H9 (cell line): ENCODE results near the gene SYCN. TPM values are rescaled to one million over a fixed set of nuclear protein-coding genes. Genes with fewer than 3 reads are reported as not detected.

Experiments
- DNase-seq: peaks from one replicate; pipeline ENCODE4 v3.0.0-alpha.2; 2017
- H2AFZ ChIP-seq: one replicate; pipeline ENCODE4 v1.6.1; 2013; ENCODE audit warnings: mild to moderate bottlenecking, low read length, control low read depth, moderate library complexity
- H2AK5ac ChIP-seq: 2 replicates; pipeline ENCODE4 v1.6.1; 2013; ENCODE audit warnings: low read length, control low read depth, mixed read lengths; ENCODE audit not compliant: insufficient read length
- H2BK120ac ChIP-seq: one replicate; pipeline ENCODE4 v1.6.1; 2013; ENCODE audit warnings: low read depth, mild to moderate bottlenecking, low read length, control low read depth, inconsistent platforms; ENCODE audit not compliant: poor library complexity, severe bottlenecking
- H2BK12ac ChIP-seq: 2 replicates; pipeline ENCODE4 v1.6.1; 2013; ENCODE audit warnings: low read length, control low read depth, mixed read lengths, low read depth; ENCODE audit not compliant: insufficient read length
- H2BK15ac ChIP-seq: 2 replicates; pipeline ENCODE4 v1.6.1; 2013; ENCODE audit warnings: low read depth, low read length, control low read depth
- H2BK20ac ChIP-seq: one replicate; pipeline ENCODE4 v1.6.1; 2013; ENCODE audit warnings: low read depth, mild to moderate bottlenecking, low read length, control low read depth, inconsistent platforms; ENCODE audit not compliant: poor library complexity, severe bottlenecking
- H2BK5ac ChIP-seq: 2 replicates; pipeline ENCODE4 v1.6.1; 2013; ENCODE audit warnings: low read length, control low read depth, mixed read lengths; ENCODE audit not compliant: insufficient read length
- H3K14ac ChIP-seq: 2 replicates; pipeline ENCODE4 v1.6.1; 2013; ENCODE audit warnings: low read length, control low read depth; ENCODE audit not compliant: insufficient read depth
- H3K18ac ChIP-seq: 2 replicates; pipeline ENCODE4 v1.6.1; 2013; ENCODE audit warnings: low read depth, mild to moderate bottlenecking, mixed read lengths, low read length, control low read depth; ENCODE audit not compliant: insufficient read length
- H3K23ac ChIP-seq: 2 replicates; pipeline ENCODE4 v1.6.1; 2013; ENCODE audit warnings: low read length, control low read depth, mixed read lengths, low read depth; ENCODE audit not compliant: insufficient read length
- H3K23me2 ChIP-seq: 2 replicates; pipeline ENCODE4 v1.6.1; 2013; ENCODE audit warnings: low read depth, mild to moderate bottlenecking, mixed read lengths, low read length, control low read depth; ENCODE audit not compliant: insufficient read length, poor library complexity, severe bottlenecking
- H3K27ac ChIP-seq: 2 replicates; pipeline ENCODE4 v1.5.1; 2013; ENCODE audit warnings: low read length, control low read depth, mixed read lengths, low read depth; ENCODE audit not compliant: insufficient read length
- H3K27me3 ChIP-seq: 2 replicates; pipeline ENCODE4 v1.6.1; 2013; ENCODE audit warnings: low read length, control low read depth, inconsistent platforms; ENCODE audit not compliant: insufficient read depth
- H3K4ac ChIP-seq: 2 replicates; pipeline ENCODE4 v1.6.1; 2013; ENCODE audit warnings: low read depth, mild to moderate bottlenecking, control low read depth, inconsistent platforms, low read length, moderate library complexity
- H3K4me1 ChIP-seq: 2 replicates; pipeline ENCODE4 v1.6.1; 2013; ENCODE audit warnings: low read length, control low read depth, inconsistent platforms; ENCODE audit not compliant: insufficient read depth
- H3K4me2 ChIP-seq: 2 replicates; pipeline ENCODE4 v1.6.1; 2013; ENCODE audit warnings: low read length, control low read depth, mixed read lengths; ENCODE audit not compliant: insufficient read length, insufficient read depth
- H3K56ac ChIP-seq: 2 replicates; pipeline ENCODE4 v1.6.1; 2013; ENCODE audit warnings: low read depth, mild to moderate bottlenecking, mixed read lengths, low read length, control low read depth; ENCODE audit not compliant: insufficient read length
- H3K79me1 ChIP-seq: 2 replicates; pipeline ENCODE4 v1.6.1; 2013; ENCODE audit warnings: low read depth, mild to moderate bottlenecking, moderate library complexity, low read length, control low read depth, inconsistent platforms; ENCODE audit not compliant: insufficient read depth, poor library complexity, severe bottlenecking
- H3K79me2 ChIP-seq: 2 replicates; pipeline ENCODE4 v1.6.1; 2013; ENCODE audit warnings: low read length, control low read depth, inconsistent platforms; ENCODE audit not compliant: insufficient read depth
- H3K9ac ChIP-seq: 2 replicates; pipeline ENCODE4 v1.6.1; 2013; ENCODE audit warnings: low read length, control low read depth, mixed read lengths; ENCODE audit not compliant: insufficient read length; ENCODE audit errors: extremely low read depth
- H3K9me3 ChIP-seq: one replicate; pipeline ENCODE4 v1.6.1; 2013; ENCODE audit warnings: low read depth, low read length, inconsistent platforms; ENCODE audit not compliant: control insufficient read depth
- H3T11ph ChIP-seq: one replicate; pipeline ENCODE4 v1.6.1; 2013; ENCODE audit warnings: mild to moderate bottlenecking, low read length, control low read depth, inconsistent platforms
- H4K20me1 ChIP-seq: one replicate; pipeline ENCODE4 v1.6.1; 2013; ENCODE audit not compliant: control insufficient read depth, insufficient read length, insufficient read depth
- H4K5ac ChIP-seq: 2 replicates; pipeline ENCODE4 v1.6.1; 2013; ENCODE audit warnings: low read depth, mild to moderate bottlenecking, mixed read lengths, low read length, control low read depth; ENCODE audit not compliant: insufficient read length
- H4K8ac ChIP-seq: replicated peaks from 2 replicates; pipeline ENCODE4 v1.6.1; 2013; ENCODE audit warnings: low read length, control low read depth, mixed read lengths, low read depth; ENCODE audit not compliant: insufficient read length
- H4K91ac ChIP-seq: 2 replicates; pipeline ENCODE4 v1.6.1; 2013; ENCODE audit warnings: low read depth, mild to moderate bottlenecking, moderate library complexity, mixed read lengths, low read length, control low read depth; ENCODE audit not compliant: insufficient read length
- H3K27ac Mint-ChIP-seq, 3 experiments: 2 replicates in 2 of 3; 3 replicates in 1 of 3; pipeline ENCODE4 v1.8.0; 2020 to 2021; ENCODE audit warnings: mixed read lengths in 3 of 3, mild to moderate bottlenecking in 1 of 3, moderate library complexity in 1 of 3
- H3K27me3 Mint-ChIP-seq: 2 replicates; pipeline ENCODE4 v1.8.0; 2021; ENCODE audit warnings: low read depth, mild to moderate bottlenecking, moderate library complexity, mixed read lengths
- H3K36me3 Mint-ChIP-seq, 3 experiments: 2 replicates in 2 of 3; 3 replicates in 1 of 3; pipeline ENCODE4 v1.8.0; 2020 to 2021; ENCODE audit warnings: low read depth in 3 of 3, mixed read lengths in 3 of 3; ENCODE audit not compliant: insufficient read depth in 1 of 3
- H3K4me1 Mint-ChIP-seq, 2 experiments: 2 replicates each; pipeline ENCODE4 v1.8.0; 2020; ENCODE audit warnings: mixed read lengths in 2 of 2
- H3K4me3 Mint-ChIP-seq, 2 experiments: 2 replicates in 1 of 2; 3 replicates in 1 of 2; pipeline ENCODE4 v1.8.0; 2020 to 2021; ENCODE audit warnings: mild to moderate bottlenecking in 2 of 2, mixed read lengths in 2 of 2, moderate library complexity in 1 of 2
- H3K9me3 Mint-ChIP-seq, 2 experiments: 2 replicates in 1 of 2; 3 replicates in 1 of 2; pipeline ENCODE4 v1.8.0; 2020; ENCODE audit warnings: mild to moderate bottlenecking in 2 of 2, mixed read lengths in 2 of 2, moderate library complexity in 1 of 2
- WGBS: extraction: QIAGEN DNeasy Blood & Tissue Kit; methylation state at CpG from one replicate; pipeline ENCODE4 v1.1.7; 2013; ENCODE audit warnings: missing lambda C conversion rate, low lambda C conversion rate, mixed read lengths; ENCODE audit not compliant: insufficient read length; ENCODE audit errors: extremely low coverage; 5-methylcytosine and 5-hydroxymethylcytosine counted together
- total RNA-seq: library from RNA; stranded (reverse); gene quantifications from 2 replicates; pipeline ENCODE4 v1.2.1, GENCODE V29; 2021
- TF ChIP-seq, protein P1 (sequence below): fragments of 200-600 bp; sonication (generic); conservative IDR thresholded peaks from 3 replicates; pipeline ENCODE4 v1.8.0; 2021; ENCODE audit warnings: antibody characterized with exemption, mild to moderate bottlenecking

Gene SYCN
- total RNA-seq, 1 experiment from 2014 or later = not detected

DNA sequence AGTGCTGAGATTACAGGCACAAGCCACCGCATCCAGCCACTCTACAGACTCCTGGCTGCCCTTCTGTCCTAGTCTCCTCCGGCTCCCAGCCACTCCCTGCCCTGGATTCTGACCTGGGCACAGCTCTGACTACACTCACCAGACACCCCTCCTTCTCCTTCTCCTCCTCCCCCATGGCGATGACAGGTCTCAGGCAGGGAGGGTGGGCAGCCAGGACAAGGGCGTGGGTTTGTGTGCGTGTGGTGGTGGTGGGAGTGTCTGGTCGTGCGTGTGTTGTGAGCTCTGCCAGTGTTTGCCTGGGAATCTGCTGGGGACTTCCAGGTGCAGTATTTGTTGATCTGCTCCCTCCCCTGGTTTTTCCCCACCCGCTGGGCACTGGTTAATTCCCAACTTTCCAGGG, 10.3 kb downstream of the SYCN start:
- Histone ChIP-seq H3K27ac (no peak overlapping the region), H3K79me1 (no peaks in the 10 kb centered on the region), H2BK15ac (no peak overlapping the region), H4K5ac (no peak overlapping the region), H3K27me3 (peaks cover 7% of the 10 kb centered on the region; the same call in 1 of the 2 replicates), H4K8ac (no peak overlapping the region), H3K4me2 (no peak overlapping the region), H3T11ph (no peak overlapping the region), H3K9ac (no peak overlapping the region), H3K9me3 (no peaks in the 10 kb centered on the region), H2BK5ac (no peak overlapping the region), H2BK12ac (no peak overlapping the region), H3K4me1 (no peaks in the 10 kb centered on the region), H3K4ac (no peak overlapping the region), H3K23ac (no peak overlapping the region), H4K20me1 (no peaks in the 10 kb centered on the region), H2AFZ (no peak overlapping the region), H3K79me2 (no peaks in the 10 kb centered on the region), H3K18ac (peak overlapping the region; percentile 85), H3K56ac (no peak overlapping the region), H4K91ac (no peak overlapping the region), H2BK120ac (no peak overlapping the region), H2BK20ac (no peak overlapping the region), H2AK5ac (no peak overlapping the region), H3K23me2 (peaks cover 7% of the 10 kb centered on the region), H3K14ac (peak overlapping the region; percentile 88)
- Mint-ChIP-seq H3K4me1 (peaks cover 10 to 36% of the 10 kb centered on the region in 2 experiments), H3K27me3 (peaks cover 54% of the 10 kb centered on the region), H3K36me3 (no peaks in the 10 kb centered on the region), H3K27ac (peak overlapping the region in 1 of 3 experiments; percentile 47; a peak in 1 of 7 replicates), H3K9me3 (no peaks in the 10 kb centered on the region; a peak in 1 of 5 replicates), H3K4me3 (no peak overlapping the region)
- no CpG with 5 or more reads among the region's 8 CpGs for WGBS
- no peak for DNase-seq
- TF ChIP-seq, protein P1, sequence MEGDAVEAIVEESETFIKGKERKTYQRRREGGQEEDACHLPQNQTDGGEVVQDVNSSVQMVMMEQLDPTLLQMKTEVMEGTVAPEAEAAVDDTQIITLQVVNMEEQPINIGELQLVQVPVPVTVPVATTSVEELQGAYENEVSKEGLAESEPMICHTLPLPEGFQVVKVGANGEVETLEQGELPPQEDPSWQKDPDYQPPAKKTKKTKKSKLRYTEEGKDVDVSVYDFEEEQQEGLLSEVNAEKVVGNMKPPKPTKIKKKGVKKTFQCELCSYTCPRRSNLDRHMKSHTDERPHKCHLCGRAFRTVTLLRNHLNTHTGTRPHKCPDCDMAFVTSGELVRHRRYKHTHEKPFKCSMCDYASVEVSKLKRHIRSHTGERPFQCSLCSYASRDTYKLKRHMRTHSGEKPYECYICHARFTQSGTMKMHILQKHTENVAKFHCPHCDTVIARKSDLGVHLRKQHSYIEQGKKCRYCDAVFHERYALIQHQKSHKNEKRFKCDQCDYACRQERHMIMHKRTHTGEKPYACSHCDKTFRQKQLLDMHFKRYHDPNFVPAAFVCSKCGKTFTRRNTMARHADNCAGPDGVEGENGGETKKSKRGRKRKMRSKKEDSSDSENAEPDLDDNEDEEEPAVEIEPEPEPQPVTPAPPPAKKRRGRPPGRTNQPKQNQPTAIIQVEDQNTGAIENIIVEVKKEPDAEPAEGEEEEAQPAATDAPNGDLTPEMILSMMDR = no peak
